Right lobe of liver (tissue), 4 donors: ENCODE data around the gene ITCH.

Experiments
- POLR2A ChIP-seq: fragments of 450-650 bp; IDR thresholded peaks from one replicate; pipeline ENCODE4 v1.6.1; 2017; ENCODE audit warnings: antibody characterized with exemption, mild to moderate bottlenecking
- TF ChIP-seq, protein P1 (sequence below), 4 donors: fragments of 200-600 bp in 3 of 4; fragments of 450-650 bp in 1 of 4; IDR thresholded peaks; one replicate each; pipeline versions ENCODE4 v1.5.1 to v1.8.0; 2016 to 2022; ENCODE audit warnings: antibody characterized with exemption in 4 of 4, mild to moderate bottlenecking in 2 of 4
- donor health status: DM: no; HTN: no; CAD: no.
- donor health status: DM: no; HTN: no; CAD: no.
- donor health status: DM: no; HTN: yes; CAD: no.

DNA sequence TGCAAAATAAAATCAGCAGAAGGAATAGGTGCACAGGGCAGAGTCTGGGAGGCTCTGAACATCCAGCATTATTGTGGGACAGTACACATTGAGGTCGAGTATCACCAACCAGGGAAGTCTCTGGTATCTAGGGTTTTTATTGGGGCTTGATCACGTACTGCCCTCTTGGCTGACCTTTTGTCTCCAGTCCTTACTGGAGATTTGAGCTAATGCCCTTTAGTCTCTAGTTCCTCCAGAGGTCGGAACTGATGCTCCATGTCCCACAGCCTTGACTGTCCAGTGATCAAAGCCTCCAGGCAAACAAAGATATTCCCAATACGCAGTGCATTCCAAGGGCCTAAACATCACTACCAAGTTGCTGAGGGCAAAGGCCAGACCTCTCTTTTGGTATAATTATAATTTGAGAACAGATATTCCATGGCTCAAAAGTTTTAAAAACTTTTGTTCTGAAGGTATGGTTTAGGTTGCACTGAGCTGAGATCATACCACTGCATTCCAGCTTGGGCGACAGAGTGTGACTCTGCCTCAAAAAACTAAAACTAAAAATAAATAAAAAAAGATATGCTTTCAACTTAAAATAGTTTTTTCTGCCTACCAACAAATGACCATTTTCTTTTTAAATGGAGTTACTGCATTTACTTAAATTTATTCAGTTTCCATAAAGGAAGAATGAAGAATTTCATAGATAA is 96.3 kb downstream of the ITCH start:
- TF ChIP-seq, protein P1, sequence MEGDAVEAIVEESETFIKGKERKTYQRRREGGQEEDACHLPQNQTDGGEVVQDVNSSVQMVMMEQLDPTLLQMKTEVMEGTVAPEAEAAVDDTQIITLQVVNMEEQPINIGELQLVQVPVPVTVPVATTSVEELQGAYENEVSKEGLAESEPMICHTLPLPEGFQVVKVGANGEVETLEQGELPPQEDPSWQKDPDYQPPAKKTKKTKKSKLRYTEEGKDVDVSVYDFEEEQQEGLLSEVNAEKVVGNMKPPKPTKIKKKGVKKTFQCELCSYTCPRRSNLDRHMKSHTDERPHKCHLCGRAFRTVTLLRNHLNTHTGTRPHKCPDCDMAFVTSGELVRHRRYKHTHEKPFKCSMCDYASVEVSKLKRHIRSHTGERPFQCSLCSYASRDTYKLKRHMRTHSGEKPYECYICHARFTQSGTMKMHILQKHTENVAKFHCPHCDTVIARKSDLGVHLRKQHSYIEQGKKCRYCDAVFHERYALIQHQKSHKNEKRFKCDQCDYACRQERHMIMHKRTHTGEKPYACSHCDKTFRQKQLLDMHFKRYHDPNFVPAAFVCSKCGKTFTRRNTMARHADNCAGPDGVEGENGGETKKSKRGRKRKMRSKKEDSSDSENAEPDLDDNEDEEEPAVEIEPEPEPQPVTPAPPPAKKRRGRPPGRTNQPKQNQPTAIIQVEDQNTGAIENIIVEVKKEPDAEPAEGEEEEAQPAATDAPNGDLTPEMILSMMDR (IDR thresholded peaks at IDR 0.05) = no peak
- no peak for TF ChIP-seq POLR2A
